Measurements from ENCODE around the gene IDH2.

IDH2 gene

DNA sequence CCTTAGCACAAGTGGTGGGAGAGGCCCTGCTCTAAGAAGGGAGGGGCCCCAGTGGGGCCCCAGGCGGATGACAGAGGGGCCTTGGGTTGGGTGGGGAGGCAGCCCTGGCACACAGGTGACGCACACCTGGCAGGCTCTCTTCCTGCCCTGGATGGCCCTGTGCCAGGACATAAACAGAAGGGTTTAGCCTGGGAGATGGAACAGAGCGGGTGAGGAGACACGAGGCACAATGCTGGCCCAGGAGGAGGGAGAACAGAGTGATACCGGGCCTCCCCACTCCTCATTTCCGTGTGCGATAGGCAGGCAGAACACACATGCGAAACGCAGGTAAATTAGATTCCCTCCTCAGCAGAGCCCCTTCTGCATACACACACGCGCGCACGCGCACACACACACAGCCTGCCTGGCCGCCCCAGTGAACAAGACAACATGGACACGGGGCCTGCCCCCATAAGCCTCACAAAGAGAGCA lies 39.8 kb downstream of the IDH2 start:
- no peak for TF ChIP-seq ZNF8 (CRISPR knock-in tag; IDR thresholded peaks at IDR 0.05)
- TF ChIP-seq, protein P1, sequence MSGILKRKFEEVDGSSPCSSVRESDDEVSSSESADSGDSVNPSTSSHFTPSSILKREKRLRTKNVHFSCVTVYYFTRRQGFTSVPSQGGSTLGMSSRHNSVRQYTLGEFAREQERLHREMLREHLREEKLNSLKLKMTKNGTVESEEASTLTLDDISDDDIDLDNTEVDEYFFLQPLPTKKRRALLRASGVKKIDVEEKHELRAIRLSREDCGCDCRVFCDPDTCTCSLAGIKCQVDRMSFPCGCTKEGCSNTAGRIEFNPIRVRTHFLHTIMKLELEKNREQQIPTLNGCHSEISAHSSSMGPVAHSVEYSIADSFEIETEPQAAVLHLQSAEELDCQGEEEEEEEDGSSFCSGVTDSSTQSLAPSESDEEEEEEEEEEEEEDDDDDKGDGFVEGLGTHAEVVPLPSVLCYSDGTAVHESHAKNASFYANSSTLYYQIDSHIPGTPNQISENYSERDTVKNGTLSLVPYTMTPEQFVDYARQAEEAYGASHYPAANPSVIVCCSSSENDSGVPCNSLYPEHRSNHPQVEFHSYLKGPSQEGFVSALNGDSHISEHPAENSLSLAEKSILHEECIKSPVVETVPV (CRISPR knock-in tag; IDR thresholded peaks at IDR 0.05) = no peak
- TF ChIP-seq ISL1 (CRISPR knock-in tag; IDR thresholded peaks at IDR 0.05) = no peak
- TF ChIP-seq ZNF70 (CRISPR knock-in tag; IDR thresholded peaks at IDR 0.05) = no peak
- TF ChIP-seq ARNTL (CRISPR knock-in tag; IDR thresholded peaks at IDR 0.05; ENCODE audit: borderline replicate concordance, low read depth) = no peak
- no peak for TF ChIP-seq ZC3H10 (CRISPR knock-in tag; IDR thresholded peaks at IDR 0.05)
- TF ChIP-seq, protein P2, sequence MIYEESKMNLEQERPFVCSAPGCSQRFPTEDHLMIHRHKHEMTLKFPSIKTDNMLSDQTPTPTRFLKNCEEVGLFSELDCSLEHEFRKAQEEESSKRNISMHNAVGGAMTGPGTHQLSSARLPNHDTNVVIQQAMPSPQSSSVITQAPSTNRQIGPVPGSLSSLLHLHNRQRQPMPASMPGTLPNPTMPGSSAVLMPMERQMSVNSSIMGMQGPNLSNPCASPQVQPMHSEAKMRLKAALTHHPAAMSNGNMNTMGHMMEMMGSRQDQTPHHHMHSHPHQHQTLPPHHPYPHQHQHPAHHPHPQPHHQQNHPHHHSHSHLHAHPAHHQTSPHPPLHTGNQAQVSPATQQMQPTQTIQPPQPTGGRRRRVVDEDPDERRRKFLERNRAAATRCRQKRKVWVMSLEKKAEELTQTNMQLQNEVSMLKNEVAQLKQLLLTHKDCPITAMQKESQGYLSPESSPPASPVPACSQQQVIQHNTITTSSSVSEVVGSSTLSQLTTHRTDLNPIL (CRISPR knock-in tag; IDR thresholded peaks at IDR 0.05; ENCODE audit: low read depth) = no peak
- TF ChIP-seq CSDC2 (CRISPR knock-in tag; IDR thresholded peaks at IDR 0.05) = no peak
- TF ChIP-seq ESRRG (CRISPR knock-in tag; IDR thresholded peaks at IDR 0.05) = no peak
- ATAC-seq = no peak

DNA sequence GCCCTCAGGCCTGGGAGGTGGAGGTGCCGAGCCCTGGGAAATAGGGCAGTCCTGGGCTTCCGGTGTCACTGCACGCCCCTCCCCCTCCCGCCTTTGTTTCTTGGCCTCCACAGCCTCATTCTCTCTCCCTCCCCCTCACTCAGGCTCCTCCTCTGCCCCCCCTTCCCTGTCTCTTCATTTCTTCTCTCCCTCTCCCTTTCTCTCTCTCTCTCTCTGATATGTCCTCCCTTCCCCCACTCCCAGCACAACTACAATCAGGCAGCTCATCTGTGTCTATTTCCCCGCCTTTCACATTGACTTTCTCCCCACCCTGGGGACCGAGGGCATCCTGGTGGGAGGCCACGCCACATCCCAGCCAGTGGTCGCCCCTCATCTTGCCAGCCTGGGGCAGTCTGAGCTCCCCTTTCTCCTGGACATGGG lies 40.2 kb downstream of the IDH2 start:
- ATAC-seq = no peak
- TF ChIP-seq ZFP30 (CRISPR knock-in tag; IDR thresholded peaks at IDR 0.05) (no peak), OSR1 (CRISPR knock-in tag; IDR thresholded peaks at IDR 0.05) (no peak), BACH2 (CRISPR knock-in tag; IDR thresholded peaks at IDR 0.05; ENCODE audit: borderline replicate concordance) (no peak), RARB (CRISPR knock-in tag; IDR thresholded peaks at IDR 0.05) (no peak), ZFP3 (CRISPR knock-in tag; IDR thresholded peaks at IDR 0.05) (no peak), ZC3H10 (CRISPR knock-in tag; IDR thresholded peaks at IDR 0.05) (no peak), CSDC2 (CRISPR knock-in tag; IDR thresholded peaks at IDR 0.05) (no peak), ARNTL (CRISPR knock-in tag; IDR thresholded peaks at IDR 0.05; ENCODE audit: borderline replicate concordance, low read depth) (no peak), PPARA (CRISPR knock-in tag; IDR thresholded peaks at IDR 0.05; ENCODE audit: borderline replicate concordance) (no peak), POU6F1 (CRISPR knock-in tag; IDR thresholded peaks at IDR 0.05; ENCODE audit: borderline replicate concordance, low read depth) (no peak), TOX (CRISPR knock-in tag; IDR thresholded peaks at IDR 0.05; ENCODE audit: borderline replicate concordance) (no peak)
- TF ChIP-seq, protein P1 (CRISPR knock-in tag; IDR thresholded peaks at IDR 0.05) = no peak
- TF ChIP-seq, protein P2 (CRISPR knock-in tag; IDR thresholded peaks at IDR 0.05; ENCODE audit: low read depth) = no peak
- TF ChIP-seq, protein P3, sequence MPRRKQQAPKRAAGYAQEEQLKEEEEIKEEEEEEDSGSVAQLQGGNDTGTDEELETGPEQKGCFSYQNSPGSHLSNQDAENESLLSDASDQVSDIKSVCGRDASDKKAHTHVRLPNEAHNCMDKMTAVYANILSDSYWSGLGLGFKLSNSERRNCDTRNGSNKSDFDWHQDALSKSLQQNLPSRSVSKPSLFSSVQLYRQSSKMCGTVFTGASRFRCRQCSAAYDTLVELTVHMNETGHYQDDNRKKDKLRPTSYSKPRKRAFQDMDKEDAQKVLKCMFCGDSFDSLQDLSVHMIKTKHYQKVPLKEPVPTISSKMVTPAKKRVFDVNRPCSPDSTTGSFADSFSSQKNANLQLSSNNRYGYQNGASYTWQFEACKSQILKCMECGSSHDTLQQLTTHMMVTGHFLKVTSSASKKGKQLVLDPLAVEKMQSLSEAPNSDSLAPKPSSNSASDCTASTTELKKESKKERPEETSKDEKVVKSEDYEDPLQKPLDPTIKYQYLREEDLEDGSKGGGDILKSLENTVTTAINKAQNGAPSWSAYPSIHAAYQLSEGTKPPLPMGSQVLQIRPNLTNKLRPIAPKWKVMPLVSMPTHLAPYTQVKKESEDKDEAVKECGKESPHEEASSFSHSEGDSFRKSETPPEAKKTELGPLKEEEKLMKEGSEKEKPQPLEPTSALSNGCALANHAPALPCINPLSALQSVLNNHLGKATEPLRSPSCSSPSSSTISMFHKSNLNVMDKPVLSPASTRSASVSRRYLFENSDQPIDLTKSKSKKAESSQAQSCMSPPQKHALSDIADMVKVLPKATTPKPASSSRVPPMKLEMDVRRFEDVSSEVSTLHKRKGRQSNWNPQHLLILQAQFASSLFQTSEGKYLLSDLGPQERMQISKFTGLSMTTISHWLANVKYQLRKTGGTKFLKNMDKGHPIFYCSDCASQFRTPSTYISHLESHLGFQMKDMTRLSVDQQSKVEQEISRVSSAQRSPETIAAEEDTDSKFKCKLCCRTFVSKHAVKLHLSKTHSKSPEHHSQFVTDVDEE (CRISPR knock-in tag; IDR thresholded peaks at IDR 0.05) = no peak

- no peak for ATAC-seq
- TF ChIP-seq, protein P2 (CRISPR knock-in tag; IDR thresholded peaks at IDR 0.05; ENCODE audit: low read depth) = no peak
- TF ChIP-seq SNAI2 (CRISPR knock-in tag; IDR thresholded peaks at IDR 0.05) = no peak
- TF ChIP-seq ZNF70 (CRISPR knock-in tag; IDR thresholded peaks at IDR 0.05) = no peak
- no peak for TF ChIP-seq ZFP30 (CRISPR knock-in tag; IDR thresholded peaks at IDR 0.05)
These were observed 41.5 kb downstream of the IDH2 start for GRCh38 chr15:90060797-90061196.
